SU-DHL-6 (cell line): ENCODE measurements around the gene G0S2.

ENCODE experiments used
- H2AFZ ChIP-seq: fragments of 200-600 bp; sonication (generic); 2 replicates; pipeline ENCODE4 v1.6.1; 2014; ENCODE audit warnings: low read depth, mild to moderate bottlenecking, moderate library complexity, mixed read lengths, antibody characterized with exemption, low read length; ENCODE audit not compliant: severe bottlenecking
- H3F3A ChIP-seq: fragments of 200-600 bp; shearing (Covaris generic); 2 replicates; pipeline ENCODE4 v1.6.0; 2016; ENCODE audit warnings: antibody characterized with exemption, mild to moderate bottlenecking; ENCODE audit not compliant: insufficient read depth
- H3K27ac ChIP-seq: fragments of 200-600 bp; sonication (generic); 2 replicates; pipeline ENCODE4 v1.5.1; 2016; ENCODE audit warnings: low read depth, mild to moderate bottlenecking, low read length, moderate library complexity, mixed read lengths
- H3K27me3 ChIP-seq: fragments of 200-600 bp; sonication (generic), shearing (Covaris generic); 2 replicates; pipeline ENCODE4 v1.6.0; 2014; ENCODE audit warnings: mild to moderate bottlenecking, low read length
- H3K36me3 ChIP-seq: fragments of 200-600 bp; sonication (generic); 2 replicates; pipeline ENCODE4 v1.6.1; 2014; ENCODE audit warnings: mild to moderate bottlenecking, low read length, mixed read lengths
- H3K4me2 ChIP-seq: fragments of 300-600, 200-600 bp; shearing (Covaris generic), sonication (generic); 2 replicates; pipeline ENCODE4 v1.6.0; 2014; ENCODE audit warnings: low read length, low read depth, mild to moderate bottlenecking; ENCODE audit not compliant: poor library complexity, severe bottlenecking
- H3K4me3 ChIP-seq: fragments of 200-600 bp; sonication (generic); 2 replicates; pipeline ENCODE4 v1.5.1; 2014; ENCODE audit warnings: antibody characterized with exemption, low read length, mild to moderate bottlenecking, mixed read lengths; ENCODE audit not compliant: insufficient read depth, poor library complexity, severe bottlenecking
- H3K79me2 ChIP-seq: fragments of 200-600 bp; sonication (generic); 2 replicates; pipeline ENCODE4 v1.6.1; 2014; ENCODE audit warnings: mild to moderate bottlenecking, low read length, moderate library complexity; ENCODE audit not compliant: insufficient read depth
- H3K9ac ChIP-seq: fragments of 200-600 bp; sonication (generic); 2 replicates; pipeline ENCODE4 v1.7.0; 2014; ENCODE audit warnings: mild to moderate bottlenecking, low read length
- H3K9me2 ChIP-seq: fragments of 200-600 bp; sonication (generic); replicated peaks from 2 replicates; pipeline ENCODE4 v1.6.1; 2014; ENCODE audit warnings: low read length; ENCODE audit not compliant: insufficient read depth
- H3K9me3 ChIP-seq: fragments of 200-600 bp; sonication (generic); 2 replicates; pipeline ENCODE4 v1.6.1; 2014; ENCODE audit warnings: low read length, mixed read lengths; ENCODE audit not compliant: insufficient read depth
- H4K20me1 ChIP-seq: fragments of 200-600 bp; sonication (generic); 2 replicates; pipeline ENCODE4 v1.6.1; 2014; ENCODE audit warnings: low read depth, mild to moderate bottlenecking, antibody characterized with exemption, low read length, moderate library complexity, mixed read lengths
- CTCF ChIP-seq: fragments of 200-600 bp; sonication (generic); IDR thresholded peaks from one replicate; pipeline ENCODE4 v1.5.1; 2017; ENCODE audit warnings: antibody characterized with exemption, mild to moderate bottlenecking, low read length, moderate library complexity; ENCODE audit not compliant: insufficient read depth, poor library complexity, severe bottlenecking
- EZH2phosphoT487 ChIP-seq: fragments of 200-600 bp; sonication (generic), shearing (Covaris generic); conservative IDR thresholded peaks from 2 replicates; pipeline ENCODE4 v1.6.1; 2018; ENCODE audit warnings: mild to moderate bottlenecking, antibody characterized with exemption, low read length, moderate library complexity, mixed read lengths

G0S2 gene

GRCh38 chr1:209685821-209686220, 10.6 kb downstream of the G0S2 start:
- Histone ChIP-seq H4K20me1 (no peaks in the 10 kb centered on the region), H2AFZ (no peak overlapping the region), H3K27me3 (no peaks in the 10 kb centered on the region), H3K36me3 (no peaks in the 10 kb centered on the region), H3K9ac (no peak overlapping the region), H3K27ac (no peak overlapping the region), H3K9me2 (no peaks in the 10 kb centered on the region), H3K4me3 (no peak overlapping the region), H3F3A (no peaks in the 10 kb centered on the region), H3K9me3 (no peaks in the 10 kb centered on the region), H3K79me2 (no peaks in the 10 kb centered on the region), H3K4me2 (no peak overlapping the region)
- no peak for TF ChIP-seq EZH2phosphoT487
- TF ChIP-seq CTCF = no peak

- Histone ChIP-seq H3K27me3 (no peaks in the 10 kb centered on the region), H3F3A (no peaks in the 10 kb centered on the region), H3K9me3 (no peaks in the 10 kb centered on the region), H4K20me1 (no peaks in the 10 kb centered on the region), H3K9me2 (no peaks in the 10 kb centered on the region), H3K4me2 (no peak overlapping the region), H3K36me3 (no peaks in the 10 kb centered on the region), H3K4me3 (no peak overlapping the region), H3K27ac (no peak overlapping the region), H3K79me2 (no peaks in the 10 kb centered on the region), H3K9ac (no peak overlapping the region), H2AFZ (no peak overlapping the region)
- TF ChIP-seq CTCF = no peak
- TF ChIP-seq EZH2phosphoT487 = no peak
Observed at GRCh38 chr1:209686322-209686721, 11.1 kb downstream of the G0S2 start.

GRCh38 chr1:209688746-209689234, 13.6 kb downstream of the G0S2 start:
- H3K9me3 ChIP-seq = no peaks in the 10 kb centered on the region
- TF ChIP-seq CTCF (no peak), EZH2phosphoT487 (no peak)
- H3K36me3 ChIP-seq = no peaks in the 10 kb centered on the region
- H3K9ac ChIP-seq = no peak overlapping the region
- no peak overlapping the region for H2AFZ ChIP-seq
- H4K20me1 ChIP-seq = no peaks in the 10 kb centered on the region
- H3K4me2 ChIP-seq = no peak overlapping the region
- H3K27me3 ChIP-seq = no peaks in the 10 kb centered on the region
- no peaks in the 10 kb centered on the region for H3F3A ChIP-seq
- no peak overlapping the region for H3K27ac ChIP-seq
- H3K79me2 ChIP-seq = no peaks in the 10 kb centered on the region
- no peaks in the 10 kb centered on the region for H3K9me2 ChIP-seq
- no peak overlapping the region for H3K4me3 ChIP-seq

- no peaks in the 10 kb centered on the region for H3K27me3 ChIP-seq
- H3K79me2 ChIP-seq = no peaks in the 10 kb centered on the region
- no peaks in the 10 kb centered on the region for H3F3A ChIP-seq
- no peak overlapping the region for H3K4me2 ChIP-seq
- H4K20me1 ChIP-seq = no peaks in the 10 kb centered on the region
- H3K9me3 ChIP-seq = no peaks in the 10 kb centered on the region
- no peaks in the 10 kb centered on the region for H3K9me2 ChIP-seq
- no peak overlapping the region for H3K27ac ChIP-seq
- no peak overlapping the region for H2AFZ ChIP-seq
- H3K9ac ChIP-seq = no peak overlapping the region
- no peak for TF ChIP-seq EZH2phosphoT487
- no peak for TF ChIP-seq CTCF
- H3K36me3 ChIP-seq = no peaks in the 10 kb centered on the region
- no peak overlapping the region for H3K4me3 ChIP-seq
Observed at GRCh38 chr1:209689477-209689876, 14.3 kb downstream of the G0S2 start.
